Left lung (tissue), 10 donors: ENCODE measurements around the gene CNOT6. TPM values are rescaled to one million over a fixed set of nuclear protein-coding genes. Genes with fewer than 3 reads are reported as not detected.

Experiments
- ATAC-seq: fragments of 200-7000 bp; cut with Tn5 transposase; one replicate; pipeline ENCODE4 v1.9.1; 2020; ENCODE audit warnings: moderate library complexity
- DNase-seq, 4 donors: peaks; one replicate each; pipeline ENCODE4 v3.0.0-alpha.2; 2013 to 2020
- H3K27ac ChIP-seq, 2 donors: fragments of 200-600 bp; sonication (generic) in 1 of 2; one replicate each; pipeline versions ENCODE4 v1.5.0 to v1.8.0; 2020 to 2021
- H3K27me3 ChIP-seq, 2 donors: fragments of 200-600 bp; sonication (generic) in 1 of 2; one replicate each; pipeline versions ENCODE4 v1.5.0 to v1.8.0; 2020 to 2021
- H3K36me3 ChIP-seq, 2 donors: fragments of 200-600 bp; sonication (generic) in 1 of 2; one replicate each; pipeline versions ENCODE4 v1.5.0 to v1.8.0; 2020 to 2021
- H3K4me1 ChIP-seq, 2 donors: fragments of 200-600 bp; one replicate each; pipeline ENCODE4 v1.8.0; 2021
- H3K4me3 ChIP-seq, 2 donors: fragments of 200-600 bp; sonication (generic) in 1 of 2; one replicate each; pipeline versions ENCODE4 v1.5.0 to v1.8.0; 2020 to 2021; ENCODE audit warnings: mild to moderate bottlenecking in 1 of 2
- H3K9me3 ChIP-seq, 2 donors: fragments of 200-600 bp; sonication (generic) in 1 of 2; one replicate each; pipeline versions ENCODE4 v1.5.0 to v1.8.0; 2020 to 2021
- CTCF ChIP-seq, 2 donors: fragments of 200-600 bp; sonication (generic) in 1 of 2; IDR thresholded peaks; one replicate each; pipeline versions ENCODE4 v1.5.0 to v1.8.0; 2021; ENCODE audit warnings: antibody characterized with exemption in 2 of 2
- intact Hi-C, 2 donors: fragments of 100-400 bp; cut with DNase I; formaldehyde crosslinking; loops; one replicate each; pipeline versions ENCODE4 v1.11.2 to v1.14.2; 2022
- polyA plus RNA-seq, 6 donors: library from polyadenylated mRNA; unstranded; fragments of 120-200 nt; gene quantifications; one replicate each; pipeline ENCODE4 v1.2.1, GENCODE V29; 2013; ENCODE audit not compliant: insufficient read length in 6 of 6
- total RNA-seq, 2 donors: library from RNA; stranded (reverse); fragmentation: NEBNext Ultra II Directional; extraction: Animal tissue kit (Norgen Biotek cat#: 25700); gene quantifications; one replicate each; pipeline ENCODE4 v1.2.1, GENCODE V29; 2021
- donor health status: DM: no; HTN: yes; CAD: no.
- donor health status: DM: no; HTN: no; CAD: no.

Gene CNOT6
- total and polyA plus RNA-seq, 8 donors, result 29.1 to 58.3 (median 50.0) TPM

GRCh38 chr5:180487556-180487955, 6.6 kb upstream of the CNOT6 start:
- Histone ChIP-seq H3K4me3 (no peak overlapping the region), H3K36me3 (no peaks in the 10 kb centered on the region), H3K4me1 (no peaks in the 10 kb centered on the region), H3K27ac (no peak overlapping the region), H3K9me3 (no peaks in the 10 kb centered on the region), H3K27me3 (no peaks in the 10 kb centered on the region)
- TF ChIP-seq CTCF (IDR thresholded peaks at IDR 0.05), result no peak
- intact Hi-C loops, result no loop called here
- ATAC-seq (no peak), DNase-seq (no peak)

- Histone ChIP-seq H3K27ac (no peak overlapping the region), H3K4me1 (peaks cover 2 to 21% of the 10 kb centered on the region in 2 donors), H3K4me3 (no peak overlapping the region), H3K27me3 (no peaks in the 10 kb centered on the region), H3K9me3 (no peaks in the 10 kb centered on the region), H3K36me3 (no peaks in the 10 kb centered on the region)
- no peak for TF ChIP-seq CTCF (IDR thresholded peaks at IDR 0.05)
- DNase-seq (no peak), ATAC-seq (no peak)
- intact Hi-C loops, result no loop called here
These were observed 2.7 kb upstream of the CNOT6 start for GRCh38 chr5:180491496-180491895.

GRCh38 chr5:180492226-180492903, 1.8 kb upstream of the CNOT6 start:
- peaks cover 2 to 30% of the 10 kb centered on the region in 2 donors for H3K4me1 ChIP-seq
- no peak for TF ChIP-seq CTCF (IDR thresholded peaks at IDR 0.05)
- H3K27me3 ChIP-seq, result no peaks in the 10 kb centered on the region
- ATAC-seq (no peak), DNase-seq (no peak)
- no peaks in the 10 kb centered on the region for H3K9me3 ChIP-seq
- intact Hi-C loops, result no loop called here
- no peaks in the 10 kb centered on the region for H3K36me3 ChIP-seq
- no peak overlapping the region for H3K27ac ChIP-seq
- no peak overlapping the region for H3K4me3 ChIP-seq

GRCh38 chr5:180494510-180495181, 467 bp downstream of the CNOT6 start:
- intact Hi-C loops, result no loop called here
- no peak for TF ChIP-seq CTCF (IDR thresholded peaks at IDR 0.05)
- peaks cover 2 to 46% of the 10 kb centered on the region in 2 donors for H3K4me1 ChIP-seq
- peak overlapping the region; percentile 93 to 95 for H3K27ac ChIP-seq
- H3K27me3 ChIP-seq, result no peaks in the 10 kb centered on the region
- peak; percentile 22 to 85 (median 50) for DNase-seq
- H3K36me3 ChIP-seq, result no peaks in the 10 kb centered on the region
- H3K9me3 ChIP-seq, result no peaks in the 10 kb centered on the region
- peak; percentile 43 for ATAC-seq
- peak overlapping the region; percentile 92 to 98 for H3K4me3 ChIP-seq

GRCh38 chr5:180495292-180495691, 1.1 kb downstream of the CNOT6 start:
- ATAC-seq (no peak), DNase-seq (no peak)
- no peak for TF ChIP-seq CTCF (IDR thresholded peaks at IDR 0.05)
- intact Hi-C loops, result no loop called here
- Histone ChIP-seq H3K27ac (peak overlapping the region; percentile 93 to 95), H3K4me1 (peaks cover 2 to 50% of the 10 kb centered on the region in 2 donors), H3K4me3 (peak overlapping the region; percentile 92 to 98), H3K9me3 (no peaks in the 10 kb centered on the region), H3K27me3 (no peaks in the 10 kb centered on the region), H3K36me3 (no peaks in the 10 kb centered on the region)
